ENCODE data around the gene MAPK8IP1.
"Not testable (repeated sequence)": the region's sequence is repeated elsewhere in the genome, so short reads cannot be mapped to it uniquely, and the experiment has no call there.

MAPK8IP1 gene

GRCh38 chr11:45894555-45895247 is 9.2 kb downstream of the MAPK8IP1 start:
- DNase-seq = no peak

DNA sequence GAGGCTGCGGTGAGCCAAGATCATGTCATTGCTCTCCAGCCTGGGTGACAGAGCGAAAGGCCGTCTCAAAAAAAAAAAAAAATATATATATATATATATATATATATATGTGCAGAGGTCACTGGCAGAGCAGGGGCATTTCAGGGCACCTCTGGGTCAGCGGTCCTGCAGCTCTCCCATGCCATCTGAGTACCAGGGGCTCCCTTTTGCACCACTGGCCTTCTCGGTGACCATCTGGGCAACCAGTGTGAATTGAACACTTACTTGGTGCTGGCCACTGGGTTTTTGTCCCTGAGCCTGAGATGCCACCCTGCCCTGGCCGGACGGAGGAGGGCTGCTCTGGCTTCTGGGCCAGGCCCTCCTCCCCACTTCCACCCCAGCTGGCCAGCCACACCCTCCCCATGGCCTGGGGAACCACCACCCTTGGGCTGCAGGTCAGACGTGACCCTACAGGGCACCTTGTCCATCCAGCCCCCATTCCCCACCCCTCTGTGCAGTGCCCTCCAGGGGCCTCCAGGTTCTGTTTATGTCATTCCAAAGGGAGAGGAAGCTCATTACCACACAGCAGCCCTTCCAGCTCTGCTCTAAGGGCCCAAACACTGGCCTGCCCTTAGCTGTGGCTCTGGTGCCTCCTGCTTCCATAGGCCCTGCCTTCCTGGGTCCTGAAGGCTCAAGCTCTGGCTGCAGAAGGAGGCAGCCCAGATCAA is 10.3 kb downstream of the MAPK8IP1 start:
- DNase-seq = no peak

GRCh38 chr11:45896422-45896984 is 11.1 kb downstream of the MAPK8IP1 start:
- no peak for DNase-seq

- DNase-seq = no peak
These were observed 12.1 kb downstream of the MAPK8IP1 start for GRCh38 chr11:45897556-45897955.

GRCh38 chr11:45899086-45899447 is 13.6 kb downstream of the MAPK8IP1 start:
- no peak for DNase-seq

DNA sequence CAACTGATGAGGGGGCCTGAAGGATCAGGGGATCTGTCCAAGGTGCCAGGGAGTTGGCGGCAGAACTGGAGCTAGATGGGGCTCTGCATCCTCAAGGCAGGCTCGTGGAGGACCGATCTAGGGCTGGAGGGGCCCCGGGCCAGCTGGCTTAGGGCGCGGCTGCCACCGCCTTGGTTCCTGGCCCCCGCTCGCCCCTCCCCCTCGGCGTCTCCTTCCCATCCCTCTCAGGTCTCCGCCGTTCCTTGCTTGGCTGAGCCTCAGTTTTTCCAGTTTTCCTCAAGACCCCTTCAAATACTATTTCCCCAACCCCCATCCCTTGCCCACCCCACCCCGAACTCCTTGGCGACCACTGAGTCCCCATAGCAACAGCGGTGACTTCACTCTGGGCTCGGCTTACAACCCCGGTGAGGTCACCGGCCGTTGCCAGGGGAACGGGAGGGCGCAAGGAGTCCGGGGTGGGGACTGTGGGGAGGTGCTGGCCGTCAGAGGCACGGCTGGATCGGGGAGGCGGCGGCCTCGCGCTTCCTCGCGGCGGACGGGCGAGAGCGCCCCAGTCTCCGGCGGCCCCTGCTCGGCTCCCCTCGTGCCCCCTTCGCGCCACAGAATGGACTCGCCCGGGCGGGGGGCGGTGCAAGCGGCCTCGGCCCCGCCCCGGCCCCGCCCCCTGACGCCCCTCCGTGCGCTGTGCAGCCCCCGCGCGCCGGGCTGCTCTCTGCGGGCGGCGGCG is 14.2 kb downstream of the MAPK8IP1 start:
- DNase-seq = peak; percentile 77

DNA sequence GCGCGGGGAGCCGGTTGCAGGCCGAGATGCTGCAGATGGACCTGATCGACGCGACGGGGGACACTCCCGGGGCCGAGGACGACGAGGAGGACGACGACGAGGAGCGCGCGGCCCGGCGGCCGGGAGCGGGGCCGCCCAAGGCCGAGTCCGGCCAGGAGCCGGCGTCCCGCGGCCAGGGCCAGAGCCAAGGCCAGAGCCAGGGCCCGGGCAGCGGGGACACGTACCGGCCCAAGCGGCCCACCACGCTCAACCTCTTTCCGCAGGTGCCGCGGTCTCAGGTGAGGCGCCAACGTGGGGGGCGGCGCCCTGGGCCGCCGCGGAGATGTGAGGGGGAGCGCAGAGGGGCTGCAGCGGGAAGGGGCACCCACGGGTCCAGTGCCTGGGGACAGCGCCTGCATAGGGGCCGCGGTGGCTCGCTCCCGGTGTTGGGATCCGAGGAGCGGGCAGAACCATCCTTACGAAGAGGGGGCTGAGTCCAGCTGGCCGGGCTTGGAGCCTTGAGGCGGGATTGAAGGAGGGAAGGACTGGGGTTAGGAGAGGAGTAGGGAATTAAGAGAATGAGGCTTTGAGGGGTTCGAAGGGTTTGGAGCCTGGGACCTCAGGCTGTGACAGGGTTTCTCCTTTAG is 14.8 kb downstream of the MAPK8IP1 start:
- not testable (repeated sequence) for DNase-seq

GRCh38 chr11:45900916-45901617 is 15.6 kb downstream of the MAPK8IP1 start:
- no peak for DNase-seq

DNA sequence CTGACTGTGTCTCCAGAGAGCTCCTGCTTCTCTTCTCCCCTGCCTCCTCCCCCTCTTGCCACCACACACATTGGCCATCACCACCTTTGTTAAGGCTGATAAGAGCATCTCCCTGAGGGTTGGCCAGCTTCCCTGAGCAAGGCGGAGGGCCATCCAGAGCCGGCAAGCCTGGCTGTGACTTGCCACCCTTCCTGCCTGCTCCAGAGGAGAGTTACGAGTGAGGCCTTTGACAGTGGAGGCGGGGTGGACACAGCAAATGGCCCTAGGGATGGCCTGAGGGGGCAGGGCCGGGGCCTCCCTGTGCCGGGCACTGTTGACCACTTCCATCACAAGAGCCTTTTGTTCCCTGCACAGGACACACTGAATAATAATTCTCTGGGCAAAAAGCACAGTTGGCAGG is 16.2 kb downstream of the MAPK8IP1 start:
- no peak for DNase-seq

GRCh38 chr11:45902452-45903380 is 17.3 kb downstream of the MAPK8IP1 start:
- no peak for DNase-seq

DNA sequence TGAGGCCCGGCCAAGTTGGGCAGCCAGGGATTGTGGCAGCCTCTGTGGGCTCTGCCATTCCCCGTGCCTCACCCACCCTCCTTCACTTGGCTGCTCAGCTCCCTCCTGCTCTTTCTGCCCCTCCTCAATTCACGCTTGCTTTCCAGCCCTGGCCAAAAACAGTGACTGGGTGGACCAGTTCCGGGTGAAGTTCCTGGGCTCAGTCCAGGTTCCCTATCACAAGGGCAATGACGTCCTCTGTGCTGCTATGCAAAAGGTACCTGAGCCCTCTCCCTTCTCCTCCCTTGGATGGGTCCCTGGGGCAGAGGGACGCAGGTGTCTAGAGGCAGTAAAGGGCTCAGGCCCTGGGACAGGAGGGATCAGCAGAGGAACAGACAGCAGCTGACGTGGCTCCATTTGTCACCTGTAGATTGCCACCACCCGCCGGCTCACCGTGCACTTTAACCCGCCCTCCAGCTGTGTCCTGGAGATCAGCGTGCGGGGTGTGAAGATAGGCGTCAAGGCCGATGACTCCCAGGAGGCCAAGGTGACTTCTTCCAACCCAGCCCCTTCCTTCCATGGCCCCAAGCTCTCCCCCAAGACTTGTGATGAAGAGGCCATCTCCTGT is 19.0 kb downstream of the MAPK8IP1 start:
- no peak for DNase-seq

DNA sequence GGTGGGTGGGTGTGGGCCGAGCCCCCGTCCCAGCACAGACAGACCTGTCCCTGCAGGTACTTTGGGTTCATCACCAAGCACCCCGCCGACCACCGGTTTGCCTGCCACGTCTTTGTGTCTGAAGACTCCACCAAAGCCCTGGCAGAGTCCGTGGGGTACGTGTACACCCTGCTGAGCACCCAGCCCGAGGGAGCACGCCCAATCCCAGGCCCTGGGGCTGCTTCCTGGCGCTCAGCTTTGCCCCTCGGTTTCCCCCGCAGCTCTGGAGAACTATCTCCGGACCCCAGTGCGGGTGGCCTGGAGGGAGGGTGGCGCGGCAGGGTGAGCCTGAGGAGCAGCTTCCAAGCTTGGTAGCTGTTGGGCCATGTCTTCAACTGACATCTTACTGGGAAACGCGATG is 19.6 kb downstream of the MAPK8IP1 start:
- no peak for DNase-seq

DNA sequence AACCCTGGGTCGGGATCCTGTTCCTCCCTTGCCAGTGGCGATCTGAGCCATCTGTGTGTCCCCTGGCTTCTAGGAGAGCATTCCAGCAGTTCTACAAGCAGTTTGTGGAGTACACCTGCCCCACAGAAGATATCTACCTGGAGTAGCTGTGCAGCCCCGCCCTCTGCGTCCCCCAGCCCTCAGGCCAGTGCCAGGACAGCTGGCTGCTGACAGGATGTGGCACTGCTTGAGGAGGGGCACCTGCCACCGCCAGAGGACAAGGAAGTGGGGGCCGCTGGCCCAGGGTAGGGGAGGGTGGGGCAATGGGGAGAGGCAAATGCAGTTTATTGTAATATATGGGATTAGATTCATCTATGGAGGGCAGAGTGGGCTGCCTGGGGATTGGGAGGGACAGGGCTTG is 20.1 kb downstream of the MAPK8IP1 start:
- not testable (repeated sequence) for DNase-seq

- no peak for DNase-seq
These were observed 20.7 kb downstream of the MAPK8IP1 start for GRCh38 chr11:45906096-45906682.

- DNase-seq = no peak
These were observed 21.6 kb downstream of the MAPK8IP1 start, which contains the start of gene FREY1 for GRCh38 chr11:45906965-45907611. Gene FREY1, minus strand, starts transcription at chr11:45907271. Its CDS starts 26 bp downstream, at chr11:45907245.

DNA sequence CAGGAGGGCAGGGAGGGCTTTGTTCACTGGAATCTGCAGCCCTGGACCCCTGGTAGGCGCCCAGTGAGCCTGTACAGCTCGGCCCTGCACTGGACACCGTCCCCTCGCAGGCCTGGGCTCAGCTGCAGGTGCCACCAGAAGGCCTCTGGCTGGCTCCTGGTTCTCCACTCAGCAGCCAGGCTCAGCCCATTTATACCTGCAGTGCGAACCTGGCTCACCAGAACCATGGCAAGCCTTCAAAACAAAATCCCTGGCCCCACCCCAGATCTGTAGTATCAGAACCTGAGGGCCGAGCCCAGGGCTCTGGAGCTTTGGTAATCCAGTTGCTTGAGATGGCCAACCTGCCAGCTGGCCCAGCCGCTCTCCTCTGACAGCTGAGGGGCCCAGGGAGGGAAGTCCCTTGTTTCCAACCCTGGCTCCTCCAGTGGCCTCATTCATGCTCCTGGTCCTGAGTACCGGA is 22.5 kb downstream of the MAPK8IP1 start:
- DNase-seq = no peak

DNA sequence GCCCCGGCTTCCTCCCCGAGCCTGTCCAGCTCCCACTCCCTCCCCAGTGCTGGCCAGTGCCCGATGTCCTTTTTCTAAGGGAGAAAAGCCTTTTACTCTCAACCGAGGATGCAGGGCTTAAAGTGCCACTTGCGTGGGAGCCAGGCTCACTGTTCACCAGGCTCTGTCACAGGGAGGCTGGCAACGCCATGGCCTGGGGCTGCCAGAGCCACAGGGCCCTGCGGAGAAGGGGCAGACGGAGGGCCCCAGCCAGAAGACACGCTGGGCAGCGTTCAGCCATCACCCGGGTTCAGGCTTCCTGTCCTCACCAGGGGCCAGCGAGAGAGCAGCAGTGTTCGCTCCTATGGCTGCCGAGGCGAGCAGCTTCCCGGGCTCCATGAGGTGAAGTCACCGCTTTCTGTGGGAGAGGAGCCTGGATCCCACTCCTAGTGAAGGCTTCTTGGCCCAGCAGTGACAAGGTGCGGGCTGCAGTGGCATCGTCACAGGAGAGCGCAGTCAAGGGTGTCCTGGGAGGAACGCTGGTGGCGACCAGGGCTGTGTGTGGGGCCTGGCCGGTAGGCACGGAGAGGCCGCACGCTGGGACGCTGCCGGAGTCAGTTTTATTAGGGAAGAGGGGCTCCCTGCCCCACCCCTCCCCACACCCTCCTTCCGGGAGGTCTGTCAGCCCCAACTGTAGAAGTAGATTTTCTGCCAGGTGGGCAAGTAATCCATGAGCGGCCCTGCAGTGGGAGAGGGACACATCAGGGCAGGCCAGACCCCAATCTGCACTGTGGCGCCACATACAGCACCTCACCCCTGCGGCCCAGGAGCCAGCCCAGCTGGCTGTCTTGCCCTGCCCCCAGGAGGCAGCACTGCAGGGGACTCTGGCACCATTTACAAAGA is 24.4 kb downstream of the MAPK8IP1 start:
- no peak for DNase-seq

DNA sequence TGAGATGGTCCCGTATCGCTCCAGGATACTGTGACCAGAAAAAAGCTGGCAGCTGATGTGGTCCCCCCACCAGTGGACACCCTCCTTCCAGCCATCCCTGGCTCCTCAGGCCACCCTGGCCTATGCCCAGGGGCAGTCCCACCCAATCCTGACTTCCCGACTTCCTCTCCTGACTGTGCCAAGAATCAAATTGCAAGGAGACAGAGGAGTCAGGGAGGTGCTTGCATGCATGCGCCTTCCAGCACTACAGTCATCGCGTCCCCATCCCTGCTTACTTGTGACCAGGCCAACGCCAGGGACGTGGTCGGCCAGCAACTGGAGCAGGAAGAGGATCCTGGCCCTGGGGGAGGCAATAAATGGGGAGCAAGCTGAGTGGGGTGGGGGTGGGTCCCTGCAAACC is 25.2 kb downstream of the MAPK8IP1 start:
- no peak for DNase-seq

GRCh38 chr11:45913514-45913913 is 28.1 kb downstream of the MAPK8IP1 start:
- DNase-seq = no peak

Measured in CD4-positive, alpha-beta T cell treated with Interleukin-17A for 1 hour (primary cell).